ENCODE data around the gene SENP8.

SENP8 gene

GRCh38 chr15:72113347-72114031 is 4.7 kb upstream of the SENP8 start:
- H3K4me2 ChIP-seq = no peak overlapping the region
- H3K4me3 ChIP-seq (IDR thresholded peaks at IDR 0.05; ENCODE audit: insufficient read depth, low read depth, low read length) = no peak overlapping the region
- no peaks in the 10 kb centered on the region for H3K36me3 ChIP-seq (ENCODE audit: insufficient read depth)
- no peak overlapping the region for H2AFZ ChIP-seq (ENCODE audit: low read depth)
- H3K4me1 ChIP-seq (ENCODE audit: low read depth, poor library complexity, severe bottlenecking) = peaks cover 7% of the 10 kb centered on the region
- H3K27ac ChIP-seq = no peak overlapping the region
- no peak overlapping the region for H3K9ac ChIP-seq
- no peaks in the 10 kb centered on the region for H4K20me1 ChIP-seq (ENCODE audit: insufficient read depth)
- 0 out of 2 replicates have a peak, but pooled peaks cover 3% of the 10 kb centered on the region for H3K79me2 ChIP-seq (ENCODE audit: insufficient read depth, low read depth)
- TF ChIP-seq, protein P1, sequence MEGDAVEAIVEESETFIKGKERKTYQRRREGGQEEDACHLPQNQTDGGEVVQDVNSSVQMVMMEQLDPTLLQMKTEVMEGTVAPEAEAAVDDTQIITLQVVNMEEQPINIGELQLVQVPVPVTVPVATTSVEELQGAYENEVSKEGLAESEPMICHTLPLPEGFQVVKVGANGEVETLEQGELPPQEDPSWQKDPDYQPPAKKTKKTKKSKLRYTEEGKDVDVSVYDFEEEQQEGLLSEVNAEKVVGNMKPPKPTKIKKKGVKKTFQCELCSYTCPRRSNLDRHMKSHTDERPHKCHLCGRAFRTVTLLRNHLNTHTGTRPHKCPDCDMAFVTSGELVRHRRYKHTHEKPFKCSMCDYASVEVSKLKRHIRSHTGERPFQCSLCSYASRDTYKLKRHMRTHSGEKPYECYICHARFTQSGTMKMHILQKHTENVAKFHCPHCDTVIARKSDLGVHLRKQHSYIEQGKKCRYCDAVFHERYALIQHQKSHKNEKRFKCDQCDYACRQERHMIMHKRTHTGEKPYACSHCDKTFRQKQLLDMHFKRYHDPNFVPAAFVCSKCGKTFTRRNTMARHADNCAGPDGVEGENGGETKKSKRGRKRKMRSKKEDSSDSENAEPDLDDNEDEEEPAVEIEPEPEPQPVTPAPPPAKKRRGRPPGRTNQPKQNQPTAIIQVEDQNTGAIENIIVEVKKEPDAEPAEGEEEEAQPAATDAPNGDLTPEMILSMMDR (conservative IDR thresholded peaks at IDR 0.05; ENCODE audit: low read depth, low read length) = no peak
- H3K27me3 ChIP-seq (ENCODE audit: insufficient read depth, low read depth) = no peaks in the 10 kb centered on the region

- Histone ChIP-seq H3K9ac (peak overlapping the region; percentile 67; the same call in 1 of the 2 replicates), H3K4me3 (IDR thresholded peaks at IDR 0.05; ENCODE audit: insufficient read depth, low read depth, low read length) (no peak overlapping the region), H3K4me2 (peak overlapping the region; percentile 89), H3K27me3 (ENCODE audit: insufficient read depth, low read depth) (no peaks in the 10 kb centered on the region), H2AFZ (ENCODE audit: low read depth) (peak overlapping the region; percentile 64), H3K27ac (no peak overlapping the region), H3K36me3 (ENCODE audit: insufficient read depth) (no peaks in the 10 kb centered on the region), H4K20me1 (ENCODE audit: insufficient read depth) (no peaks in the 10 kb centered on the region), H3K79me2 (ENCODE audit: insufficient read depth, low read depth) (0 out of 2 replicates have a peak, but pooled peaks cover 3% of the 10 kb centered on the region), H3K4me1 (ENCODE audit: low read depth, poor library complexity, severe bottlenecking) (peaks cover 7% of the 10 kb centered on the region)
- TF ChIP-seq, protein P1 (conservative IDR thresholded peaks at IDR 0.05; ENCODE audit: low read depth, low read length) = no peak
Observed at GRCh38 chr15:72116731-72117485, 1.3 kb upstream of the SENP8 start.

GRCh38 chr15:72117486-72118016 is 652 bp upstream of the SENP8 start:
- Histone ChIP-seq H3K27ac (peak overlapping the region; percentile 49), H4K20me1 (ENCODE audit: insufficient read depth) (no peaks in the 10 kb centered on the region), H3K36me3 (ENCODE audit: insufficient read depth) (no peaks in the 10 kb centered on the region), H3K27me3 (ENCODE audit: insufficient read depth, low read depth) (no peaks in the 10 kb centered on the region), H2AFZ (ENCODE audit: low read depth) (peak overlapping the region; percentile 64), H3K4me3 (IDR thresholded peaks at IDR 0.05; ENCODE audit: insufficient read depth, low read depth, low read length) (no peak overlapping the region), H3K9ac (peak overlapping the region; percentile 67; the same call in 1 of the 2 replicates), H3K4me1 (ENCODE audit: low read depth, poor library complexity, severe bottlenecking) (peaks cover 7% of the 10 kb centered on the region), H3K4me2 (peak overlapping the region; percentile 89; the same call in 1 of the 2 replicates), H3K79me2 (ENCODE audit: insufficient read depth, low read depth) (0 out of 2 replicates have a peak, but pooled peaks cover 3% of the 10 kb centered on the region)
- TF ChIP-seq, protein P1 (conservative IDR thresholded peaks at IDR 0.05; ENCODE audit: low read depth, low read length) = no peak

GRCh38 chr15:72124218-72124617 is 6.0 kb downstream of the SENP8 start:
- H3K27me3 ChIP-seq (ENCODE audit: insufficient read depth, low read depth) = no peaks in the 10 kb centered on the region
- H3K4me1 ChIP-seq (ENCODE audit: low read depth, poor library complexity, severe bottlenecking) = no peaks in the 10 kb centered on the region
- no peak overlapping the region for H3K9ac ChIP-seq
- H3K4me2 ChIP-seq = no peak overlapping the region
- H3K27ac ChIP-seq = no peak overlapping the region
- no peak overlapping the region for H2AFZ ChIP-seq (ENCODE audit: low read depth)
- H4K20me1 ChIP-seq (ENCODE audit: insufficient read depth) = no peaks in the 10 kb centered on the region
- no peak overlapping the region for H3K4me3 ChIP-seq (IDR thresholded peaks at IDR 0.05; ENCODE audit: insufficient read depth, low read depth, low read length)
- no peaks in the 10 kb centered on the region for H3K36me3 ChIP-seq (ENCODE audit: insufficient read depth)
- H3K79me2 ChIP-seq (ENCODE audit: insufficient read depth, low read depth) = no peaks in the 10 kb centered on the region
- TF ChIP-seq, protein P1 (conservative IDR thresholded peaks at IDR 0.05; ENCODE audit: low read depth, low read length) = no peak
